ENCODE results near the gene RNF144A.

DNA sequence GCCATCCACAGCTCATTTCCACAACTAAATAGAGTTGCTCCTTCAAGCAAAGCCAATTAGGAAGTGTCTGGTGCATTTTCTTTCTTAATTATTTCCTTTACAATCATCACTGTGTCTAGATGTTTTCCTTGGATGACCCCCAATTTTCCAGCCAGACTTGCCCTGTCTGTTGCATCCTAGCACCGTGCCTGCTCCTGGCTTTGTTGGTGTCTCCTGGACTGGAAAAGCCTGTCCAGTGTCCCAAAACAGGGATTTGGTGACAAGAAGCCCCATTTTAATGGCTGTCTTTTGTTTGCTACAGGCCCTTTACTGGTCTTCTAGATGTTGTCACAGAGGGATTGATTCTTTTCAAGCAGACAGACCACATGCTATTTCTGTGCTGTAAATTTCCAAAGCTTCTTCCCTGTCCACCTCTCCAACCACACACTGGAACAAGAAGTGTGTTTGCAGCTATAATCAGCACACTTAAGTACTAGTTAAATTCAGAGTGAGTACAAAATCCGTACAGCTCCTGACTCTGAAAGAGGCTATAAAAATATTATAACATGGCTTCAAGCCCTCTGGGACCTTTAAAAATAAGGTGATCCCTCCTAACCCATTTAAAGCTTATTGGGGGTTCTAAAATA is 38.4 kb downstream of the RNF144A start:
- TF ChIP-seq, protein P1, sequence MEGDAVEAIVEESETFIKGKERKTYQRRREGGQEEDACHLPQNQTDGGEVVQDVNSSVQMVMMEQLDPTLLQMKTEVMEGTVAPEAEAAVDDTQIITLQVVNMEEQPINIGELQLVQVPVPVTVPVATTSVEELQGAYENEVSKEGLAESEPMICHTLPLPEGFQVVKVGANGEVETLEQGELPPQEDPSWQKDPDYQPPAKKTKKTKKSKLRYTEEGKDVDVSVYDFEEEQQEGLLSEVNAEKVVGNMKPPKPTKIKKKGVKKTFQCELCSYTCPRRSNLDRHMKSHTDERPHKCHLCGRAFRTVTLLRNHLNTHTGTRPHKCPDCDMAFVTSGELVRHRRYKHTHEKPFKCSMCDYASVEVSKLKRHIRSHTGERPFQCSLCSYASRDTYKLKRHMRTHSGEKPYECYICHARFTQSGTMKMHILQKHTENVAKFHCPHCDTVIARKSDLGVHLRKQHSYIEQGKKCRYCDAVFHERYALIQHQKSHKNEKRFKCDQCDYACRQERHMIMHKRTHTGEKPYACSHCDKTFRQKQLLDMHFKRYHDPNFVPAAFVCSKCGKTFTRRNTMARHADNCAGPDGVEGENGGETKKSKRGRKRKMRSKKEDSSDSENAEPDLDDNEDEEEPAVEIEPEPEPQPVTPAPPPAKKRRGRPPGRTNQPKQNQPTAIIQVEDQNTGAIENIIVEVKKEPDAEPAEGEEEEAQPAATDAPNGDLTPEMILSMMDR (IDR thresholded peaks at IDR 0.05): no peak
- no peak for TF ChIP-seq POLR2A (IDR thresholded peaks at IDR 0.05)

Data from Peyer's patch (tissue), 4 donors.